Activated CD4-positive, alpha-beta memory T cell treated with anti-CD3 and anti-CD28 coated beads, Interleukin-2, amount 10 ng/mL, durations not matched to agents 7 days and 5 days (primary cell): ENCODE data around the gene RUBCN. TPM values are rescaled to one million over a fixed set of nuclear protein-coding genes. Genes with fewer than 3 reads are reported as not detected.

Source experiments
- CTCF ChIA-PET: fragments of 350-600 bp; sonication (Branson Sonifier 250); formaldehyde crosslinking; loops from one replicate; lab custom pipeline; 2021; ENCODE audit warnings: antibody characterized with exemption, inconsistent platforms; lab: Charles Lee
- POLR2A ChIA-PET: fragments of 350-600 bp; sonication (Branson Sonifier 250); formaldehyde crosslinking; loops from one replicate; lab custom pipeline; 2021; ENCODE audit warnings: antibody characterized with exemption; lab: Charles Lee
- DNase-seq: peaks from one replicate; pipeline ENCODE4 v3.0.0-alpha.2; 2020
- H3K27ac Mint-ChIP-seq: one replicate; pipeline ENCODE4 v1.8.0; 2021; ENCODE audit warnings: mild to moderate bottlenecking, mixed read lengths
- H3K27me3 Mint-ChIP-seq: one replicate; pipeline ENCODE4 v1.8.0; 2021; ENCODE audit warnings: mixed read lengths
- H3K36me3 Mint-ChIP-seq: one replicate; pipeline ENCODE4 v1.8.0; 2021; ENCODE audit warnings: low read depth, mixed read lengths
- H3K4me1 Mint-ChIP-seq: one replicate; pipeline ENCODE4 v1.8.0; 2021; ENCODE audit warnings: mixed read lengths
- H3K4me3 Mint-ChIP-seq: one replicate; pipeline ENCODE4 v1.8.0; 2021; ENCODE audit warnings: mild to moderate bottlenecking, mixed read lengths
- H3K9me3 Mint-ChIP-seq: one replicate; pipeline ENCODE4 v1.8.0; 2021; ENCODE audit warnings: mixed read lengths
- total RNA-seq, 2 experiments: library from RNA; stranded (reverse); gene quantifications; one replicate each; pipeline ENCODE4 v1.2.3, GENCODE V29; 2021

Gene RUBCN
- total RNA-seq, 2 experiments from 2014 or later: 46.8 to 47.4 TPM

- DNase-seq: peak; percentile 87
- Mint-ChIP-seq H3K36me3 (no peaks in the 10 kb centered on the region), H3K9me3 (no peaks in the 10 kb centered on the region), H3K27ac (peak within 1 kb of the TSS; percentile 84), H3K4me3 (peak within 1 kb of the TSS; percentile 94), H3K27me3 (no peaks in the 10 kb centered on the region), H3K4me1 (peaks cover 35% of the 10 kb centered on the region)
- POLR2A ChIA-PET: interaction anchor here (1.0 to 2.4 kb wide), 7 partner anchors 13 to 42 kb away, joined by 4 to 24 read pairs (median 8); partner anchors contain the start of genes LRCH3 and RUBCN
- CTCF ChIA-PET: interaction anchor here (0.5 to 1.6 kb wide), 5 partner anchors 40 to 193 kb away, joined by 3 to 7 read pairs (median 4); partner anchors contain the start of gene LRCH3
Measured at GRCh38 chr3:197749601-197750395, 13.1 kb upstream of the RUBCN start, which contains the start of gene FYTTD1. Gene FYTTD1, plus strand, starts transcription at chr3:197749883. Its CDS starts 89 bp downstream, at chr3:197749972.

GRCh38 chr3:197749315-197749600, 12.6 kb upstream of the RUBCN start:
- Mint-ChIP-seq H3K27ac (peak overlapping the region; percentile 84), H3K9me3 (no peaks in the 10 kb centered on the region), H3K4me3 (peak overlapping the region; percentile 82), H3K27me3 (no peaks in the 10 kb centered on the region), H3K4me1 (peaks cover 35% of the 10 kb centered on the region), H3K36me3 (no peaks in the 10 kb centered on the region)
- POLR2A ChIA-PET: interaction anchor here (0.8 to 2.4 kb wide), 5 partner anchors 13 to 156 kb away, joined by 3 to 24 read pairs (median 4); partner anchors contain the start of genes LRCH3 and RUBCN
- CTCF ChIA-PET: interaction anchor here (0.7 to 1.6 kb wide), 4 partner anchors 40 to 150 kb away, joined by 4 to 7 read pairs (median 4); partner anchors contain the start of gene LRCH3
- DNase-seq: peak; percentile 65

- H3K9me3 Mint-ChIP-seq: no peaks in the 10 kb centered on the region
- ChIA-PET POLR2A (interaction anchor here (0.8 to 2.4 kb wide), 5 partner anchors 12 to 156 kb away, joined by 3 to 24 read pairs (median 4); partner anchors contain the start of genes LRCH3 and RUBCN), CTCF (interaction anchor here (0.7 to 1.6 kb wide), 4 partner anchors 41 to 150 kb away, joined by 4 to 7 read pairs (median 4); partner anchors contain the start of gene LRCH3)
- peaks cover 31% of the 10 kb centered on the region for H3K4me1 Mint-ChIP-seq
- no peak for DNase-seq
- H3K36me3 Mint-ChIP-seq: no peaks in the 10 kb centered on the region
- no peaks in the 10 kb centered on the region for H3K27me3 Mint-ChIP-seq
- H3K27ac Mint-ChIP-seq: peak overlapping the region; percentile 84
- H3K4me3 Mint-ChIP-seq: peak overlapping the region; percentile 82
Measured at GRCh38 chr3:197748597-197749314, 12.1 kb upstream of the RUBCN start.

GRCh38 chr3:197746801-197747237, 10.1 kb upstream of the RUBCN start:
- DNase-seq: no peak
- Mint-ChIP-seq H3K27me3 (no peaks in the 10 kb centered on the region), H3K27ac (no peak overlapping the region), H3K9me3 (no peaks in the 10 kb centered on the region), H3K4me3 (no peak overlapping the region), H3K36me3 (no peaks in the 10 kb centered on the region), H3K4me1 (peaks cover 18% of the 10 kb centered on the region)
- CTCF ChIA-PET: interaction anchor here (0.8 kb wide), 1 partner anchor 159 kb away, joined by 3 read pairs; no protein-coding TSS in a partner anchor
- POLR2A ChIA-PET: interaction anchor here (2.4 kb wide), 1 partner anchor 11 kb away, joined by 12 read pairs; the partner anchor contains the start of gene RUBCN

DNA sequence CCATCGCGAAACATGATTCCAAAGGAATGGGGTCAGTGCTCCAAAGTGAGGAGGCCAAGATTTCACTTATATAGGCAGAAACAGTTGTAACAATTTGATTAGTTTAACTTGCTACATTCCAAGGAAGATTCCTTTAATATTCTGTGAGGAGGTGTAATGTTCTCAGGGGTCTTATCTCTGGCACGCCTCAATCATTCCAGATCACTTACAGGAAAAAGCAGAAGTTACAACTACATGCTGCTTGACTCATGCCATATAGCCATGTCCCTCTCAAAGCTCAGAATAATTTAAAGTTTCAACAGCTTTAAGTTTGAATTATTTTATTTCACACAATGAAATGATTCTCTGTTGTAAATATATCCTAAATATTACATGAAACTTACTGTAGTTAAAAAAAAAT, 9.5 kb upstream of the RUBCN start:
- ChIA-PET CTCF (interaction anchor here (0.8 kb wide), 1 partner anchor 159 kb away, joined by 3 read pairs; no protein-coding TSS in a partner anchor), POLR2A (interaction anchor here (2.4 kb wide), 1 partner anchor 10 kb away, joined by 12 read pairs; the partner anchor contains the start of gene RUBCN)
- no peaks in the 10 kb centered on the region for H3K9me3 Mint-ChIP-seq
- no peak overlapping the region for H3K4me3 Mint-ChIP-seq
- no peaks in the 10 kb centered on the region for H3K27me3 Mint-ChIP-seq
- H3K27ac Mint-ChIP-seq: no peak overlapping the region
- peaks cover 14% of the 10 kb centered on the region for H3K4me1 Mint-ChIP-seq
- no peak for DNase-seq
- H3K36me3 Mint-ChIP-seq: no peaks in the 10 kb centered on the region

DNA sequence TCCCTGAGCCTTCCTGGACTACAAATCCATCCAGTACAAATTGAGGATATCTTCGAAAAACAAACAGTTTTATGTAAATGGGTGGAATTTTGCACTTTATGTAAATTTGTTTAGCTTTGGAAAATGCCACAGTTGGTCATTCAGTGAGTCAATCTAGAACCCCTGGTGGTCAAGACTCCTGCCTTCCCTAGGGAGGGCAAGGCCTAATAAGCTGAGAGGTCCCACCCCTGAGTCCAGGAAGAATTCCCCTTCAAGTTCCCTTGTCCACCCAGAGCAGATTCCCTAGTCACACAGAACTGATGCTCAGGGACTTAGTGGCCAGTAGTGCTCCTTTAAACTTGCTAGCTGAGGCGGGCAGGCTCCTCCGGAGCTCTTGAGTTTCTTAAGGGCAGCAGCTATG, 6.1 kb upstream of the RUBCN start:
- ChIA-PET POLR2A (no interaction called here), CTCF (interaction anchor here (1.0 to 1.3 kb wide), 3 partner anchors 19 to 233 kb away, joined by 3 read pairs; no protein-coding TSS in a partner anchor)
- Mint-ChIP-seq H3K36me3 (no peaks in the 10 kb centered on the region), H3K4me3 (no peak overlapping the region), H3K27me3 (no peaks in the 10 kb centered on the region), H3K4me1 (peaks cover 6% of the 10 kb centered on the region), H3K9me3 (no peaks in the 10 kb centered on the region), H3K27ac (no peak overlapping the region)
- no peak for DNase-seq

DNA sequence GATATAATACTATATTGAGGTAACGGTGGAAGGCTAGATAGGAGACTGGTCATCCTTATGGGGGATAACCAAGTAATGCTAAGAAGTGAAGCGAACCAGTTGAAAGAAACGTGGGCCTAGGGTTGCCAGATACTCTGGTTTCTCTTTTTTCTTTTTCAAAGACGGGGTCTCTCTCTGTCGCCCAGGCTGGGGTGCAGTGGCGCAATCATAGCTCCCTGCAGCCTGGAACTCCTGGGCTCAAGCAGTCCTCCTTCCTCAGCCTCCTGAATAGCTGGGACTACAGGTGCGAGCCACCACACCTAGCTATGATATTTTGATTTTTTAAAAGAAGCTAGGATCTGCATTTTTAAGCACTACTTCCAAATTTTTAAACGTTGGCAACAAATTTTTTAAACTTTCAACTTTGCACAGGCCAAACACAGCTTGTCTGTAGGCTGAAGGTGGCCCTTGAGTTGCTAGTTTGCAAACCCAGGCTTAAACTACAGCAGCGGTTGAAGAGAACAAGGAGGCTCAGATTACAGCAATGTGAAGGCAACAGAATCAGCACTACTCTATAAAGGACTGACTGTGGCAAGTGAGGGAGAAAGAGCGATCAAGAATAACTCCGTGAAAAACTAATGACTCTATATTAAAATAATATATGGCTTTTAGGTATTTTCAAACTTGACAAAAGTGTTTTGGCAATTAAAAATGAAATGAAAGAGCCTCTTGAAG, 1.2 kb upstream of the RUBCN start:
- peak overlapping the region; percentile 92 for H3K4me3 Mint-ChIP-seq
- no peak for DNase-seq
- H3K4me1 Mint-ChIP-seq: peaks cover 38% of the 10 kb centered on the region
- H3K27me3 Mint-ChIP-seq: no peaks in the 10 kb centered on the region
- H3K36me3 Mint-ChIP-seq: peaks cover 16% of the 10 kb centered on the region
- no peaks in the 10 kb centered on the region for H3K9me3 Mint-ChIP-seq
- ChIA-PET POLR2A (interaction anchor here (2.0 to 4.1 kb wide), 2 partner anchors 24 to 54 kb away, joined by 9 to 37 read pairs; partner anchors contain the start of gene LRCH3), CTCF (no interaction called here)
- H3K27ac Mint-ChIP-seq: peak overlapping the region; percentile 60

- H3K4me1 Mint-ChIP-seq: peaks cover 38% of the 10 kb centered on the region
- ChIA-PET POLR2A (interaction anchor here (2.0 to 4.1 kb wide), 2 partner anchors 24 to 54 kb away, joined by 9 to 37 read pairs; partner anchors contain the start of gene LRCH3), CTCF (interaction anchor here (1.9 kb wide), 1 partner anchor 25 kb away, joined by 8 read pairs; no protein-coding TSS in a partner anchor)
- peaks cover 16% of the 10 kb centered on the region for H3K36me3 Mint-ChIP-seq
- H3K9me3 Mint-ChIP-seq: no peaks in the 10 kb centered on the region
- no peak for DNase-seq
- no peaks in the 10 kb centered on the region for H3K27me3 Mint-ChIP-seq
- H3K4me3 Mint-ChIP-seq: peak overlapping the region; percentile 92
- peak overlapping the region; percentile 60 for H3K27ac Mint-ChIP-seq
Measured at GRCh38 chr3:197737319-197737649, 580 bp upstream of the RUBCN start.

- peak; percentile 66 for DNase-seq
- ChIA-PET CTCF (interaction anchor here (1.2 to 1.9 kb wide), 3 partner anchors 18 to 24 kb away, joined by 3 to 8 read pairs (median 4); no protein-coding TSS in a partner anchor), POLR2A (interaction anchor here (0.9 to 4.1 kb wide), 7 partner anchors 10 to 215 kb away, joined by 4 to 37 read pairs (median 8); partner anchors contain the start of genes FYTTD1, LRCH3 and RPL35A)
- peaks cover 41% of the 10 kb centered on the region for H3K4me1 Mint-ChIP-seq
- H3K9me3 Mint-ChIP-seq: no peaks in the 10 kb centered on the region
- peak overlapping the region; percentile 92 for H3K27ac Mint-ChIP-seq
- H3K36me3 Mint-ChIP-seq: peaks cover 20% of the 10 kb centered on the region
- H3K4me3 Mint-ChIP-seq: peak overlapping the region; percentile 92
- H3K27me3 Mint-ChIP-seq: no peaks in the 10 kb centered on the region
Measured at GRCh38 chr3:197736010-197736490, 654 bp downstream of the RUBCN start.

- H3K36me3 Mint-ChIP-seq: peaks cover 23% of the 10 kb centered on the region
- H3K4me3 Mint-ChIP-seq: peak overlapping the region; percentile 12
- H3K4me1 Mint-ChIP-seq: peaks cover 49% of the 10 kb centered on the region
- H3K27ac Mint-ChIP-seq: no peak overlapping the region
- H3K27me3 Mint-ChIP-seq: no peaks in the 10 kb centered on the region
- H3K9me3 Mint-ChIP-seq: no peaks in the 10 kb centered on the region
- POLR2A ChIA-PET: interaction anchor here (4.1 kb wide), 1 partner anchor 21 kb away, joined by 37 read pairs; no protein-coding TSS in a partner anchor
- DNase-seq: no peak
- CTCF ChIA-PET: interaction anchor here (1.4 kb wide), 1 partner anchor 21 kb away, joined by 4 read pairs; no protein-coding TSS in a partner anchor
Measured at GRCh38 chr3:197734667-197735318, 1.9 kb downstream of the RUBCN start.

DNA sequence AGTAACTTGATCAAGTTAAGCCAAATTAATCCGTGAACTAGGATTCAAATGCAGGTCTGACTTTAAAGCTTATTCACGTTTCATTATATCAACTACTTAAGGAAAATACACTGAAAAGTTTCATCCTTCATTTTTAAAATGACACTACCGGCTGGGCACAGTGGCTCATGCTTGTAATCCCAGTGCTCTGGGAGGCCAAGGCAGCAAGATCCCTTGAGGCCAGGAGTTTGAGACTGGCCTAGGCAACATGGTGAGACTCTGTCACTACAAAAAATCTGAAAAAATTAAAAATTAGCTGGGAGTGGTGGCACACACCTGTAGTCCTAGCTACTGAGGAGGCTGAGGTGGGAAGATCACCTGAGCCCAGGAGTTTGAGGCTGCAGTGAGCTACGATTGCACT, 3.7 kb downstream of the RUBCN start:
- Mint-ChIP-seq H3K27me3 (no peaks in the 10 kb centered on the region), H3K4me3 (no peak overlapping the region), H3K9me3 (no peaks in the 10 kb centered on the region), H3K36me3 (peaks cover 27% of the 10 kb centered on the region), H3K4me1 (peaks cover 49% of the 10 kb centered on the region), H3K27ac (no peak overlapping the region)
- POLR2A ChIA-PET: interaction anchor here (0.5 kb wide), 1 partner anchor 57 kb away, joined by 3 read pairs; no protein-coding TSS in a partner anchor
- CTCF ChIA-PET: no interaction called here
- DNase-seq: no peak
